Fibroblast of pulmonary artery (primary cell): ENCODE measurements around the gene COL5A1.
"Not testable (repeated sequence)": the region's sequence is repeated elsewhere in the genome, so short reads cannot be mapped to it uniquely, and the experiment has no call there.

ENCODE experiments used
- DNase-seq: peaks from one replicate; pipeline ENCODE4 v3.0.0-alpha.2; 2010; ENCODE audit warnings: low read depth
- H3K4me3 ChIP-seq: replicated peaks from 2 replicates; pipeline ENCODE4 v1.5.1; 2011; ENCODE audit warnings: low read depth, mild to moderate bottlenecking, control low read depth, low read length, moderate library complexity
- CTCF ChIP-seq: IDR thresholded peaks from 2 replicates; pipeline ENCODE4 v1.5.1; 2011; ENCODE audit warnings: mild to moderate bottlenecking, control low read depth, low read length, inconsistent platforms; ENCODE audit errors: missing control alignments

COL5A1 gene

GRCh38 chr9:134663753-134664415 is 22.3 kb downstream of the COL5A1 start:
- DNase-seq: no peak
- H3K4me3 ChIP-seq: no peak overlapping the region
- TF ChIP-seq CTCF: peak; percentile 27

GRCh38 chr9:134664446-134664845 is 22.8 kb downstream of the COL5A1 start:
- H3K4me3 ChIP-seq: no peak overlapping the region
- TF ChIP-seq CTCF: no peak
- DNase-seq: no peak

GRCh38 chr9:134666208-134666607 is 24.6 kb downstream of the COL5A1 start:
- TF ChIP-seq CTCF: no peak
- DNase-seq: no peak
- H3K4me3 ChIP-seq: no peak overlapping the region

GRCh38 chr9:134666831-134667230 is 25.2 kb downstream of the COL5A1 start:
- no peak overlapping the region for H3K4me3 ChIP-seq
- peak; percentile 26 for DNase-seq
- no peak for TF ChIP-seq CTCF

- DNase-seq, H3K4me3 ChIP-seq: not testable (repeated sequence)
Observed at GRCh38 chr9:134668977-134669376, 27.4 kb downstream of the COL5A1 start.

- no peak overlapping the region for H3K4me3 ChIP-seq
- DNase-seq: no peak
- TF ChIP-seq CTCF: no peak
Observed at GRCh38 chr9:134669399-134669955, 27.9 kb downstream of the COL5A1 start.

GRCh38 chr9:134670042-134670525 is 28.5 kb downstream of the COL5A1 start:
- no peak for TF ChIP-seq CTCF
- peak; percentile 76 for DNase-seq
- H3K4me3 ChIP-seq: no peak overlapping the region
